ENCODE data around the gene NIPBL. TPM values are rescaled to one million over a fixed set of nuclear protein-coding genes. Genes with fewer than 3 reads are reported as not detected.

The NIPBL gene
- total and polyA plus RNA-seq, 2 of the 8 experiments (the other 6 are each of a cell fraction or from before 2014, with no cell fraction given) = 21.1 to 53.5 TPM

DNA sequence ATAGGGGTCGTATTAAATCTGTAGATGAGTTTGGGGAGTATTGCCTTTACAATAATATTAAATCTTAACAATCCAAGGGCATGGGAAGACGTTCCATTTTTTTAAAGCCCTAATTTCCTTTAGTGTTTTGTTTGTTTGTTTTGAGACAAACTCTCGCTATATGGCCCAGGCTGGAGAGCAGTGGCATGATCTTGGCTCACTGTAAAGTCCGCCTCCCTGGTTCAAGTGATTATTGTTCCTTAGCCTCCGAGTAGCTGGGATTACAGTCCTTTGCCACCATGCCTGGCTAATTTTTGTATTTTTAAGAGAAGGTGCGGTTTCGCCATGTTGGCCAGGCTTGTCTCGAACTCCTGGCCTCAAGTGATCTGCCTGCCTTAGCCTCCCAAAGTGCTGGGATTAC, 19.9 kb downstream of the NIPBL start:
- POLR2A ChIA-PET (ENCODE audit: partially characterized antibody) = no interaction called here
- Histone ChIP-seq H3K79me2 (ENCODE audit: control insufficient read depth in 1 of 2, insufficient read depth in 2 of 2, low read length in 2 of 2) (peaks cover 11 to 97% of the 10 kb centered on the region in 2 experiments), H4K20me1 (replicated peaks in 1 of 2; ENCODE audit: control insufficient read depth in 1 of 2, insufficient read depth in 2 of 2, low read length in 2 of 2) (peaks cover 0 to 3% of the 10 kb centered on the region in 2 experiments), H3K9me3 (ENCODE audit: insufficient read depth in 2 of 2, low read depth in 1 of 2, low read length in 1 of 2) (0 out of 4 replicates have a peak, but pooled peaks cover 0 to 3% of the 10 kb centered on the region in 2 experiments), H4K91ac (replicated peaks; ENCODE audit: insufficient read length, low read length) (no peak overlapping the region), H3K4me1 (replicated peaks in 1 of 4; ENCODE audit: control insufficient read depth in 3 of 4, insufficient read depth in 4 of 4, low read length in 3 of 4) (no peaks in the 10 kb centered on the region), H3K4me2 (ENCODE audit: insufficient read depth in 1 of 2, low read depth in 2 of 2, low read length in 2 of 2) (no peak overlapping the region), H3K4me3 (ENCODE audit: extremely low read depth in 1 of 4, insufficient read depth in 2 of 4, low read depth in 3 of 4, low read length in 4 of 4) (no peak overlapping the region), H3K56ac (replicated peaks; ENCODE audit: insufficient read length, low read depth, low read length) (no peak overlapping the region), H4K8ac (ENCODE audit: extremely low read depth, insufficient read depth, low read length) (no peak overlapping the region), H3K27me3 (replicated peaks in 1 of 4; ENCODE audit: control insufficient read depth in 3 of 4, extremely low read depth in 1 of 4, insufficient read depth in 3 of 4, low read length in 3 of 4) (no peaks in the 10 kb centered on the region), H4K5ac (ENCODE audit: insufficient read length, low read depth, low read length) (no peak overlapping the region), H3K4ac (replicated peaks; ENCODE audit: insufficient read length, low read depth, low read length) (no peak overlapping the region), H2BK20ac (ENCODE audit: low read length) (no peak overlapping the region), H3K79me1 (ENCODE audit: low read depth, low read length) (no peaks in the 10 kb centered on the region), H3K9ac (replicated peaks in 1 of 4; ENCODE audit: extremely low read depth in 1 of 4, low read depth in 3 of 4, low read length in 3 of 4) (no peak overlapping the region), H3K36me3 (ENCODE audit: control insufficient read depth in 2 of 4, insufficient read depth in 4 of 4, low read length in 3 of 4) (no peaks in the 10 kb centered on the region; a peak in 1 of 8 replicates), H2BK120ac (replicated peaks; ENCODE audit: low read depth, low read length) (no peak overlapping the region), H2BK5ac (ENCODE audit: low read depth, low read length) (no peak overlapping the region), H2BK15ac (ENCODE audit: low read length) (no peak overlapping the region), H3K27ac (ENCODE audit: low read depth, low read length) (no peak overlapping the region), H2AFZ (ENCODE audit: low read length) (no peak overlapping the region), H3K18ac (ENCODE audit: extremely low read depth, low read length) (no peak overlapping the region), H3K23ac (ENCODE audit: insufficient read length) (no peak overlapping the region), H2BK12ac (ENCODE audit: low read depth, low read length) (no peak overlapping the region), H3K23me2 (ENCODE audit: low read depth, low read length) (no peaks in the 10 kb centered on the region), H3K14ac (ENCODE audit: insufficient read length) (no peak overlapping the region), H2AK5ac (ENCODE audit: low read depth, low read length) (no peak overlapping the region)
- FAIRE-seq (no peak), DNase-seq (ENCODE audit: low read depth in 1 of 2, low spot score in 2 of 2) (no peak)
- no peak for TF ChIP-seq NANOG (IDR thresholded peaks at IDR 0.05; ENCODE audit: insufficient read depth, low read depth, low read length, poor library complexity, severe bottlenecking)
- no peak for TF ChIP-seq SIRT6 (IDR thresholded peaks at IDR 0.05; ENCODE audit: low read length)
- no peak for TF ChIP-seq SP4 (IDR thresholded peaks at IDR 0.05; ENCODE audit: low read length)
- no peak for TF ChIP-seq SP1 (IDR thresholded peaks at IDR 0.05; ENCODE audit: low read depth, low read length)
- TF ChIP-seq TAF1 (IDR thresholded peaks at IDR 0.05; ENCODE audit: low read depth, low read length) = no peak
- no peak for TF ChIP-seq NRF1 (IDR thresholded peaks at IDR 0.05; ENCODE audit: low read depth, low read length)
- TF ChIP-seq SUZ12 (IDR thresholded peaks at IDR 0.05; ENCODE audit: low read length) = no peak
- no peak for TF ChIP-seq TAF7 (optimal IDR thresholded peaks at IDR 0.05; ENCODE audit: borderline replicate concordance, low read depth, low read length)
- CTCF ChIA-PET (ENCODE audit: partially characterized antibody) = no interaction called here
- 93% methylated on average over 8 of the region's 8 CpGs; no CpG with 5 or more reads in 1 of the 2 experiments for WGBS, 2 experiments (ENCODE audit: extremely low coverage in 1 of 2, insufficient coverage in 1 of 2, insufficient read length in 1 of 2, insufficient replicate concordance in 2 of 2, low coverage in 1 of 2, low lambda C conversion rate in 2 of 2, missing lambda C conversion rate in 1 of 2)

Data from H1 (cell line).